Fibroblast of the aortic adventitia (primary cell): Measurements from ENCODE around the gene RAB31. TPM values are rescaled to one million over a fixed set of nuclear protein-coding genes. Genes with fewer than 3 reads are reported as not detected.

Experiments
- DNase-seq: peaks from one replicate; pipeline ENCODE4 v3.0.0-alpha.2; 2010; ENCODE audit warnings: low read depth
- H3K4me3 ChIP-seq: 2 replicates; pipeline ENCODE4 v1.5.1; 2011; ENCODE audit warnings: low read depth, mild to moderate bottlenecking, control low read depth, low read length, moderate library complexity
- CTCF ChIP-seq: IDR thresholded peaks from 2 replicates; pipeline ENCODE4 v1.5.1; 2011; ENCODE audit warnings: mild to moderate bottlenecking, low read length, control low read depth, inconsistent platforms; ENCODE audit not compliant: insufficient read depth
- total RNA-seq: library from RNA; depleted of rRNA; stranded (reverse); fragments of >200 nt; gene quantifications from 2 replicates; pipeline ENCODE4 v1.2.3, GENCODE V29; 2012; ENCODE audit warnings: low replicate concordance

Gene RAB31
- total RNA-seq, 1 donor: 90.4 TPM

- no peak overlapping the region for H3K4me3 ChIP-seq
- DNase-seq: no peak
- TF ChIP-seq CTCF: no peak
Observed at GRCh38 chr18:9771977-9772660, 64.0 kb downstream of the RAB31 start.

- DNase-seq: no peak
- no peak overlapping the region for H3K4me3 ChIP-seq
- no peak for TF ChIP-seq CTCF
Observed at GRCh38 chr18:9772847-9773677, 65.0 kb downstream of the RAB31 start.

- no peak for TF ChIP-seq CTCF
- no peak for DNase-seq
- H3K4me3 ChIP-seq: no peak overlapping the region
Observed at GRCh38 chr18:9774150-9774549, 66.0 kb downstream of the RAB31 start.

- no peak for TF ChIP-seq CTCF
- H3K4me3 ChIP-seq: no peak overlapping the region
- no peak for DNase-seq
Observed at GRCh38 chr18:9775178-9775577, 67.1 kb downstream of the RAB31 start.

- TF ChIP-seq CTCF: no peak
Observed at GRCh38 chr18:9779630-9780029, 71.5 kb downstream of the RAB31 start.

GRCh38 chr18:9782073-9782857 lies 74.2 kb downstream of the RAB31 start:
- DNase-seq: peak; percentile 96
- no peak for TF ChIP-seq CTCF

More at GRCh38 chr18:9779630-9780029, 71.5 kb downstream of the RAB31 start:
- no peak overlapping the region for H3K4me3 ChIP-seq
- peak; percentile 26 for DNase-seq

More at GRCh38 chr18:9782073-9782857, 74.2 kb downstream of the RAB31 start:
- no peak overlapping the region for H3K4me3 ChIP-seq
